Stimulated activated CD8-positive, alpha-beta memory T cell treated with anti-CD3 and anti-CD28 coated beads, Interleukin-12 subunit alpha, Interleukin-12 subunit beta, amount 100 ng/mL, for 24 hours (primary cell): Measurements from ENCODE around the gene NIPAL3.
"Not testable (repeated sequence)": the region's sequence is repeated elsewhere in the genome, so short reads cannot be mapped to it uniquely, and the experiment has no call there.

ENCODE experiments used
- DNase-seq: peaks from one replicate; pipeline ENCODE4 v3.0.0-alpha.2; 2020; ENCODE audit errors: extremely low read depth

Gene NIPAL3

DNA sequence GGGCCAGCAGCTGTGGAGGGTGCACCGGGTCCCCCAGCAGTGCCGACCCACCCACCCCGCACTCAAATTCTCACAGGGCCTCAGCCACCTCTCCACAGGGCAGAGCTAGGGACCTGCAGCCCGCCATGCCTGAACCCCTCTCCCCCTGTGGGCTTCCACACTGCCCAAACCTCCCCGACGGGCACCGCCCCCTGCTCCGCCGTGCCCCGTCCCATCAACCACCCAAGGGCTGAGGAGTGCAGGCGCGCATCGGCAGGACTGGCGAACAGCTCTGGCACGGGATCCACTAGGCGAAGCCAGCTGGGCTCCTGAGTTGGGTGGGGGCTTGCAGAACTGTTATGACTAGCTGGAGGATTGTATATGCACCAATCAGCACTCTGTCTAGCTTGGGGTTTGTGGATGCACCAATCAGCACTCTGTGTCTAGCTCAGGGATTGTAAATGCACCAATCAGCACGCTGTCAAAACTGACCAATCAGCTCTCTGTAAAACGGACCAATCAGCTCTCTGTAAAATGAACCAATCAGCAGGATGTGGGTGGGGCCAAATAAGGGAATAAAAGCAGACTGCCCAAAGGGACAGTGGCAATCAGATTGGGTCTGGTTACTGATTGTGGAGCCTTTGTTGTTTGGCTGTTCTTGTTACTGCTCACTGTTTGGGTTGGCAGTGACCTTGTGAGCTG, 74.6 kb downstream of the NIPAL3 start:
- no peak for DNase-seq

DNA sequence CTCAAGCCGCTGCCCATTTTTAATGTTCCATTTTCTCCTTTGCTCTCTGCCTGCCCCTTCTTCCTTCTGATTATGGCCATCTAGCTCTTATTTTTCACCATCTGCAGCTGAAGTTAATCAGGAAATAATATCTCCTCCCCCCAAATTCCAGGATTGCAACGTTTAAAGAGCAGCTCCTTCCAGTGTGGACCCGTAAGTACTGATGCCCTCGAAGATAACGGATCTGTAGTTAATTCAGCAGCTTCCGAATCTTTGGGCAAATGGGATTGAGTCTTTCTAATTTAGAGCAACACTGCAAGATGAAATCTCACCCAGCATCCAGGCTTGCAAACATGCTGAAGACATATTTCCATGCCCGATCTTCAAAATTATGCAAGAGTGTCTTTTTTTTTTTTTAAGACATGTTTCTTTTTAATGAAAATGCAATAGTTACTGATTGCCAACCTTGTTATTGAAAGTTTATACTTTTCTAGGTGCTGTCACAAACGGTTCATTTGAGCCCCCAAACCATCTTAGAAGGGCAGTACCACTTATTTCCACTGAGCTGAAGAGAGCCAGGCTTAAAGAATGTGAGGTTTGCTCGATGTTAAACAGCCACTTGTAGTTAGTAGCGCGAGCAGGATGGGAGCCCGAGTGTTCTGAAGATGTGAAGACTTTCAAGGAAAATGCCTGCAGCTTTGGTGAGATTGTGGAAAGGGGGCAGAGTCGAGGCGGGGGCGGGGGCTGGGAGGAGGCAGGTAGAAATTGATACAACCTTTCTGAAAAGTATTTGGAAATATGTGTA, 76.2 kb downstream of the NIPAL3 start:
- DNase-seq, result no peak

DNA sequence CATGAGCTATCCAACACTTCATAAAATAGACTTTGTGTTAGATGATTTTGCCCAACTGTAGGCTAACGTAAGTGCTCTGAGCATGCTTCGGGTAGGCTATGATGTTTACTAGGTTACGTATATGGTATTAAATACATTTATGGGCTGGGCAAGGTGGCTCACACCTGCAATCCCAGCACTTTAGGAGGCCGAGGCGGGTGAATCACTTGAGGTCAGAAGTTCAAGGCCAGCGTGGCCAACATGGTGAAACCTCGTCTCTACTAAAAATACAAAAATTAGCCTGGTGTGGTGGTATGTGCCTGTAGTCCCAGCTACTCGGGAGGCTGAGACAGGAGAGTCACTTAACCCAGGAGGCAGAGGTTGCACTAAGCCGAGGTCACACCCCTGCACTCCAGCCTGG, 77.3 kb downstream of the NIPAL3 start:
- DNase-seq, result not testable (repeated sequence)

GRCh38 chr1:24493785-24494184, 78.2 kb downstream of the NIPAL3 start:
- DNase-seq, result no peak

DNA sequence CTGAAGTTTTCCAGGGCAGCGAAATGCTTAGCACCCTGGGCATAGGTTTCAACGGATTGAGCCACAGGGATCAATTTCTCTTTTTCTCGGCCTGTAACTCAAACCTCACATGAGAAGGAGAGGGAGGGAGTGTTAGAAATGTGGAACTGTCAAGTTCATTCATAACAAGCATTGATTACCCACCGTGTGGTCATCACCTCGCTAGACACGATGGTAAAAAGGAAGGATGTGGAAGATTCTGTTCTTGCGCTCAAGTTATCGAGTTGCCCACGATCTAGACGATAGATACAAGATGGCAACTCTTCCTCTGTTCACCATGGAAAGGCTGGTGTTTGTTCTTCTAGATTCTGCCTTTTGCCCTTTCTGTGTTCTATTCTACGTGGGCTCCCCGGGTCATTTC, 83.0 kb downstream of the NIPAL3 start:
- DNase-seq, result no peak

DNA sequence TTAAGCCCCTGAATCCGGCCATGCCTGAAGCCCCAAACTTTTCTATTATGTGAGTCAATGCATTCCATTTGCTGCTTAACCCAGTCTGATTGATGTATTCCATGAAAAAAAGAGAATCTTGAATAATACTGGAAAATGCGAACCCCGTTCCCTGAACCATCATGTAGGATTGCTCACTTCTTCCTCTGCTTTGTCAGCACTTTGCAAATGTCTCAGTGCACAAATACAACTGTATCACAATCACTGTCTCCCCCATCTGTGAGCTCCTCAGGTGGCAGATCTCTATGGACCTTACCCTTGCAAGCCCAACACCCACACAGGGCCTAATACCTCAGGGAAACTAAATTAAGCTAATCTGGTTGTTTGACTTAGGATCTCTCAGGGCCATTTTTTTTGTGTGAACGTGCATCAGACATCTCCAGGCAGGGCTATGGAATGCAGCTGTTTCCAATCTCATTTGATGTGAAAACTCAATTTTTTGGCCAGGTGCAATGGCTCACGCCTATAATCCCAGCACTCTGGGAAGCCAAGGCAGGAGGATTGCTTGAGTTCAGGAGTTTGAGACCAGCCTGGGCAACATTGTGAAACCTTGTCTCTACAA, 84.9 kb downstream of the NIPAL3 start:
- DNase-seq, result no peak

DNA sequence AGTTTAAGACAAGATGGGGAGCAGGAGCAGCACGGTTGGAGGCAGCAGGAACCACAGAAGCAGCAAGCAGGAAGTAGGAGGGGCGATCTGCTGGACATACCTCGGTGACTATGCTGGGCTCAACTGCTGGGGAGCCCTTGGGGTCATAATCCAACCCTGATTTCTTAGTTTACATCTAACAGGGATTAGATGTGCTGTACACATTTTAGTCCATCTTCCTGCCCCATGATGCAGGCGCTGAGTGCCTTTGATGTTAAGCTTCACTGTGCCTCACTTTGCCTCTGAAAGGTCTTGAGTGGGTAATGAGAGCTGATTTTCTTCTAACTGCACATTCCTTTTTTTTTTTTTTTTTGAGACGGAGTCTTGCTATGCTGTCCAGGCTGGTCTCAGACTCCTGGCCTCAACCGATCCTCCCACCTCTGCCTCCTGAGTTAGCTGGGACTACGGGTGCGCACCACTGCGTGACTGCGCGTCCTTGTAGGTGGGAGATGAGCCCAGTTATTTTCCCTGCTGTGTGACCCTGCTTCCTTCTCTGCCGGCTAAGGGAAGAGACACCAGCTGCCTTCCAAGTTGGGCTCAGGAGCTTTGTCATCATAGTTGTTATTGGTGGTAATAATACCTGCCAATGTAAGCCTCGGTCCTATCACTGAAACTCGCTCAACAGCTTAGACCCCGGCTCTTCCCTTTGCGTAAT, 85.9 kb downstream of the NIPAL3 start:
- DNase-seq, result no peak

- peak; percentile 37 for DNase-seq
These were observed 86.6 kb downstream of the NIPAL3 start for GRCh38 chr1:24502065-24502708.

DNA sequence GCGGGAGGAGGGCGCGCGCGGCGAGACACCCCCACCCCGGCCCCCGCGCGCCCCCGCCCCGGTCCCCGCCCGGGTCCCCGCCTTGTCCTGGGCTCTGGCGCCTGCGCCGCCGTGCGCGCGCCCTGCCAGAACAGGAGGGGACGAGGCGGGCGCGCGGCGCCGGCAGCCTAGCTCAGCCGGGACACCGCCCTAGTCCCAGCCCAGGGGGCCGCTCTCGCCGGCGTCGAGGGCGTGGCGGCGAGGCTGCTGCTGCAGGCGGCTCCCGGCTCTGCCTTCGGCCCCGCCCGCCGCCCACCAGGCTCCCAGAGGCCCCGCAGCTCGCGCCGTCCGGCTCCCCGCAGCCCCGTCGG, 87.1 kb downstream of the NIPAL3 start, which contains the start of gene RCAN3:
Gene RCAN3 (plus strand): TSS at position 128 of the 350 bp plus-strand sequence. CDS start 11,537 bp downstream, outside the sequence.
- DNase-seq, result peak; percentile 80

- no peak for DNase-seq
These were observed 87.6 kb downstream of the NIPAL3 start for GRCh38 chr1:24503059-24503751.

GRCh38 chr1:24503870-24504523, 88.4 kb downstream of the NIPAL3 start:
- no peak for DNase-seq

GRCh38 chr1:24504560-24504959, 89.0 kb downstream of the NIPAL3 start:
- no peak for DNase-seq

DNA sequence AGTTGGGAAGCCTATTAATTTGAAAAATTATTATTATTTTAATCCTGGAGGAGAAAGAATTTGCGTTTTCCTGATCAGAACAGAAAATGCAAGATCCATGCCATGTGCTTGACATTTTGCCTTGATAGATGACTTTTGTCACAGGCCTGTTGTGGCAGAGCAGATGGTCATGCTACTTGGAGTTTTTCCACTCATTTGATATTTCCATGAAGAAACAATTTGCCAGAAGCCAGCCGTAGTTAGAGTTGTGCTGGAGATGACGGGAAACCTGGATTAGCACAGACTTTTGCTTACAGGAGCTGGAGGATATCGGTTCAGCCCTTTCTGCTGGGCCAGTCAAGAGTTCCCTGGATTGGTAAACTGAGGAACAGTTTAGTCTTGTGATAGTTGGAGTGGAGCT, 90.2 kb downstream of the NIPAL3 start:
- no peak for DNase-seq

DNA sequence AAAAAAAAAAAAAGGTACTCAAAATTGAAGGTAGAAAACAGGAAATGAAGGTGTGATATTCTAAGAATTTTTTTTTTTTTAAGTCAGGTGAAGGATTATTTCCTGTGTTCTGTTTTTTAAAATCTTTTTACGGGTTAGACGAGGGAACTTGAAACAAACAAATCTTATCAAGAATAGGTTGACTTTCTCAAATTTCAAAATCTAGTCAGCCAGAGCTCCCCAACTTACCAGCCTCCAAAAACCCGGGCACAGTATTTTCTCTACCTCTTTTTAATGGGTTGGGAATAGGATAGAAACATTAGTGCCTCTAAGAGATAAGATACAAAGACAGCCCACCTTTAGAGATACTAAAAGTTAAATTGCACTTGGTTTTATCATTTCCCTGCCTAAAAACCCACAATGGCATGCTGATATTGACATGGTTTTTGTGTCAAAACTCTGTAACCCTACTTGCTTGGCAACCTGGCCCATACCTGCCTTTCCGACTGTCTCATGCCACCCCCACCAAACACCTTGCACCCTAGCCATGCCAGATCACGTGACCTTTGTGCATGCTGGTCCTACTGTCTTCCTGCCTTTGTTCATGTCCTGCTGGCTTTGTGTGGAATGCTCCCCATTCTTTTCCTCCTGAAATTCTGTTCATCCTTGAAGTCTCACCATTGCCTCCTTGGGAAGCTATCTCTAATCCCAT, 91.2 kb downstream of the NIPAL3 start:
- no peak for DNase-seq

GRCh38 chr1:24507405-24507804, 91.8 kb downstream of the NIPAL3 start:
- no peak for DNase-seq

- no peak for DNase-seq
These were observed 93.3 kb downstream of the NIPAL3 start for GRCh38 chr1:24508911-24509310.

- no peak for DNase-seq
These were observed 98.1 kb downstream of the NIPAL3 start for GRCh38 chr1:24513706-24514105.

- no peak for DNase-seq
These were observed 99.3 kb downstream of the NIPAL3 start for GRCh38 chr1:24514946-24515345.

GRCh38 chr1:24515671-24516209, 100.1 kb downstream of the NIPAL3 start:
- DNase-seq, result not testable (repeated sequence)

DNA sequence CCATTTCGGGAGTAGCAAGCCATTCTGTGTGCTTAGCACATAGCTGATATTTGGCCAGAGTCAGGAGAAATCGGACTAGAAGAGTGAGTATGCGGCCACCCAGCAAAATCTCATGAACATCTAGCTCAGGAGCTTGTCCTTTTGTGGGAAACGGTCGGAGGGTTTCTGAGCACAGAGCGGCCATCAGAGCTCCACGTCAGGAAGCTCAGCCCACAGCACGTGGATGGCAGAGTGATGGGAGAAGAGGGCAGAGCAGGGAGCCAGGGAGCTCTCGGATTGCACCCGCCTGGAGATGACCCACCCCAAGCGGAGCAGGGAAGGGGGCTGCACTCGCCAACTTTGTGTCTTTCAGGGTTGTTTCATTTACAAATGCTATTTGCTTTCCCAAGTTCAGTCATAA, 100.9 kb downstream of the NIPAL3 start:
- no peak for DNase-seq
